Osteoblast (primary cell): ENCODE data around the gene NBEAL1. TPM values are rescaled to one million over a fixed set of nuclear protein-coding genes. Genes with fewer than 3 reads are reported as not detected.
A peak's percentile ranks its signal among the peaks of the same experiment; 100 is the strongest.
"Not testable (repeated sequence)": the region's sequence is repeated elsewhere in the genome, so short reads cannot be mapped to it uniquely, and the experiment has no call there.

Experiments
- DNase-seq: peaks from one replicate; pipeline ENCODE4 v3.0.0; 2011; ENCODE audit warnings: low spot score, mixed read lengths; ENCODE audit not compliant: insufficient read length; ENCODE audit errors: missing footprints
- H2AFZ ChIP-seq: 2 replicates; pipeline ENCODE4 v1.6.0; 2011; ENCODE audit warnings: mild to moderate bottlenecking, low read length
- H3K27ac ChIP-seq: 2 replicates; pipeline ENCODE4 v1.5.1; 2011; ENCODE audit warnings: mild to moderate bottlenecking, low read depth, low read length, moderate library complexity
- H3K27me3 ChIP-seq: 2 replicates; pipeline ENCODE4 v1.6.0; 2012; ENCODE audit warnings: mild to moderate bottlenecking, control low read depth, inconsistent platforms, low read length, moderate library complexity; ENCODE audit not compliant: insufficient read depth
- H3K36me3 ChIP-seq: 2 replicates; pipeline ENCODE4 v1.5.1; 2011; ENCODE audit warnings: mild to moderate bottlenecking, low read length, control low read depth, moderate library complexity; ENCODE audit not compliant: insufficient read depth
- H3K4me1 ChIP-seq: 2 replicates; pipeline ENCODE4 v1.5.1; 2011; ENCODE audit warnings: mild to moderate bottlenecking, low read length, control low read depth, moderate library complexity; ENCODE audit not compliant: insufficient read depth
- H3K4me2 ChIP-seq: 2 replicates; pipeline ENCODE4 v1.6.0; 2011; ENCODE audit warnings: mild to moderate bottlenecking, low read length; ENCODE audit not compliant: insufficient read depth
- H3K4me3 ChIP-seq: fragments of 200-600 bp; sonication (generic); 3 replicates; pipeline ENCODE4 v1.5.1; 2012; ENCODE audit warnings: mild to moderate bottlenecking, low read length, inconsistent platforms; ENCODE audit not compliant: insufficient read depth
- H3K79me2 ChIP-seq: 2 replicates; pipeline ENCODE4 v1.6.0; 2012; ENCODE audit warnings: mild to moderate bottlenecking, low read length, control low read depth, inconsistent platforms; ENCODE audit not compliant: insufficient read depth
- H3K9me3 ChIP-seq: 2 replicates; pipeline ENCODE4 v1.5.1; 2011; ENCODE audit warnings: low read depth, low read length, control low read depth
- H4K20me1 ChIP-seq: 2 replicates; pipeline ENCODE4 v1.6.0; 2012; ENCODE audit warnings: mild to moderate bottlenecking, low read length, control low read depth; ENCODE audit not compliant: insufficient read depth
- CTCF ChIP-seq: IDR thresholded peaks from 2 replicates; pipeline ENCODE4 v1.5.1; 2011; ENCODE audit warnings: mild to moderate bottlenecking, low read depth, low read length, moderate library complexity; ENCODE audit errors: extremely low read depth
- total RNA-seq: library from RNA; depleted of rRNA; stranded (reverse); fragments of >200 nt; gene quantifications from 2 replicates; pipeline ENCODE4 v1.2.3, GENCODE V29; 2012

The NBEAL1 gene
- total RNA-seq, 1 donor, result 51.8 TPM

GRCh38 chr2:203104273-203104672 lies 89.6 kb downstream of the NBEAL1 start:
- Histone ChIP-seq H3K4me2 (no peak overlapping the region), H3K4me3 (no peak overlapping the region), H2AFZ (no peak overlapping the region), H3K4me1 (no peaks in the 10 kb centered on the region), H3K27ac (no peak overlapping the region), H3K36me3 (peaks cover 29% of the 10 kb centered on the region), H3K79me2 (no peaks in the 10 kb centered on the region), H3K9me3 (peaks cover 3% of the 10 kb centered on the region), H4K20me1 (no peaks in the 10 kb centered on the region), H3K27me3 (no peaks in the 10 kb centered on the region)
- TF ChIP-seq CTCF, result no peak
- DNase-seq, result no peak

GRCh38 chr2:203105996-203106395 lies 91.3 kb downstream of the NBEAL1 start:
- H3K9me3 ChIP-seq, result peaks cover 3% of the 10 kb centered on the region
- H3K4me2 ChIP-seq, result no peak overlapping the region
- no peak overlapping the region for H3K4me3 ChIP-seq
- H2AFZ ChIP-seq, result no peak overlapping the region
- DNase-seq, result no peak
- H3K36me3 ChIP-seq, result peaks cover 39% of the 10 kb centered on the region
- H3K79me2 ChIP-seq, result no peaks in the 10 kb centered on the region
- no peak overlapping the region for H3K27ac ChIP-seq
- no peaks in the 10 kb centered on the region for H3K4me1 ChIP-seq
- TF ChIP-seq CTCF, result no peak
- no peaks in the 10 kb centered on the region for H3K27me3 ChIP-seq
- no peaks in the 10 kb centered on the region for H4K20me1 ChIP-seq

- not testable (repeated sequence) for H4K20me1 ChIP-seq, H3K27ac ChIP-seq, H3K4me1 ChIP-seq, H3K9me3 ChIP-seq, H3K27me3 ChIP-seq, H3K4me2 ChIP-seq, H3K79me2 ChIP-seq, H2AFZ ChIP-seq, H3K4me3 ChIP-seq, DNase-seq
- H3K36me3 ChIP-seq, result peaks cover 56% of the 10 kb centered on the region
Observed at GRCh38 chr2:203110496-203110895, 95.8 kb downstream of the NBEAL1 start.

- Histone ChIP-seq H2AFZ (no peak overlapping the region), H4K20me1 (no peaks in the 10 kb centered on the region), H3K36me3 (peaks cover 65% of the 10 kb centered on the region), H3K4me2 (no peak overlapping the region), H3K4me3 (no peak overlapping the region), H3K79me2 (no peaks in the 10 kb centered on the region), H3K4me1 (no peaks in the 10 kb centered on the region), H3K27me3 (no peaks in the 10 kb centered on the region), H3K9me3 (no peaks in the 10 kb centered on the region), H3K27ac (no peak overlapping the region)
- peak; percentile 20 for TF ChIP-seq CTCF
- DNase-seq, result peak; percentile 34
Observed at GRCh38 chr2:203112342-203112741, 97.7 kb downstream of the NBEAL1 start.

- not testable (repeated sequence) for H4K20me1 ChIP-seq, H3K79me2 ChIP-seq, H3K27me3 ChIP-seq, H3K4me3 ChIP-seq, H2AFZ ChIP-seq, DNase-seq, H3K27ac ChIP-seq, H3K4me1 ChIP-seq, H3K4me2 ChIP-seq, H3K9me3 ChIP-seq
- H3K36me3 ChIP-seq, result peaks cover 50% of the 10 kb centered on the region
Observed at GRCh38 chr2:203115201-203115700, 100.6 kb downstream of the NBEAL1 start.
